Measurements from ENCODE around the gene SYNJ2.

- TF ChIP-seq EP300 (IDR thresholded peaks at IDR 0.05; ENCODE audit: borderline replicate concordance), result no peak
- TF ChIP-seq TEAD4 (IDR thresholded peaks at IDR 0.05), result no peak
- no peak for TF ChIP-seq EGR1 (IDR thresholded peaks at IDR 0.05)
- TF ChIP-seq TAF1 (IDR thresholded peaks at IDR 0.05; ENCODE audit: low read depth), result no peak
- no peak for TF ChIP-seq RAD21 (IDR thresholded peaks at IDR 0.05; ENCODE audit: low read depth)
Measured at GRCh38 chr6:158018851-158019361, 37.2 kb downstream of the SYNJ2 start.

Measured in Ishikawa (cell line).